Measurements from ENCODE around the gene TBATA. TPM values are rescaled to one million over a fixed set of nuclear protein-coding genes. Genes with fewer than 3 reads are reported as not detected.

TBATA gene
- total and polyA plus RNA-seq, 2 donors from 2014 or later: 1.9 TPM; not detected in 1

GRCh38 chr10:70757856-70758255 is 27.3 kb downstream of the TBATA start:
- intact Hi-C loops (cut with DNase I): no loop called here
- TF ChIP-seq, protein P1, sequence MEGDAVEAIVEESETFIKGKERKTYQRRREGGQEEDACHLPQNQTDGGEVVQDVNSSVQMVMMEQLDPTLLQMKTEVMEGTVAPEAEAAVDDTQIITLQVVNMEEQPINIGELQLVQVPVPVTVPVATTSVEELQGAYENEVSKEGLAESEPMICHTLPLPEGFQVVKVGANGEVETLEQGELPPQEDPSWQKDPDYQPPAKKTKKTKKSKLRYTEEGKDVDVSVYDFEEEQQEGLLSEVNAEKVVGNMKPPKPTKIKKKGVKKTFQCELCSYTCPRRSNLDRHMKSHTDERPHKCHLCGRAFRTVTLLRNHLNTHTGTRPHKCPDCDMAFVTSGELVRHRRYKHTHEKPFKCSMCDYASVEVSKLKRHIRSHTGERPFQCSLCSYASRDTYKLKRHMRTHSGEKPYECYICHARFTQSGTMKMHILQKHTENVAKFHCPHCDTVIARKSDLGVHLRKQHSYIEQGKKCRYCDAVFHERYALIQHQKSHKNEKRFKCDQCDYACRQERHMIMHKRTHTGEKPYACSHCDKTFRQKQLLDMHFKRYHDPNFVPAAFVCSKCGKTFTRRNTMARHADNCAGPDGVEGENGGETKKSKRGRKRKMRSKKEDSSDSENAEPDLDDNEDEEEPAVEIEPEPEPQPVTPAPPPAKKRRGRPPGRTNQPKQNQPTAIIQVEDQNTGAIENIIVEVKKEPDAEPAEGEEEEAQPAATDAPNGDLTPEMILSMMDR (IDR thresholded peaks at IDR 0.05; ENCODE audit: borderline replicate concordance, extremely low read depth, insufficient read depth): no peak
- no peak overlapping the region for H3K9ac ChIP-seq (ENCODE audit: low read length in 3 of 3)
- FAIRE-seq: no peak
- no peak overlapping the region for H3K27ac ChIP-seq (ENCODE audit: low read depth in 2 of 2, low read length in 2 of 2)
- no peaks in the 10 kb centered on the region for H3K27me3 ChIP-seq (ENCODE audit: control insufficient read depth, insufficient read depth, low read length)
- no peak overlapping the region for H3K4me3 ChIP-seq (ENCODE audit: low read length in 3 of 3)
- H3K4me1 ChIP-seq (ENCODE audit: control insufficient read depth in 2 of 3, insufficient read depth in 2 of 3, low read depth in 1 of 3, low read length in 3 of 3): peaks cover 0 to 11% (median 6%) of the 10 kb centered on the region in 3 donors
- DNase-seq: peak in 1 of 5 donors; percentile 69
- no peaks in the 10 kb centered on the region for H3K36me3 ChIP-seq (ENCODE audit: control insufficient read depth in 2 of 3, insufficient read depth in 3 of 3, low read length in 3 of 3)
- H3K9me3 ChIP-seq (ENCODE audit: control insufficient read depth in 2 of 3, insufficient read depth in 1 of 3, low read length in 3 of 3): no peaks in the 10 kb centered on the region

DNA sequence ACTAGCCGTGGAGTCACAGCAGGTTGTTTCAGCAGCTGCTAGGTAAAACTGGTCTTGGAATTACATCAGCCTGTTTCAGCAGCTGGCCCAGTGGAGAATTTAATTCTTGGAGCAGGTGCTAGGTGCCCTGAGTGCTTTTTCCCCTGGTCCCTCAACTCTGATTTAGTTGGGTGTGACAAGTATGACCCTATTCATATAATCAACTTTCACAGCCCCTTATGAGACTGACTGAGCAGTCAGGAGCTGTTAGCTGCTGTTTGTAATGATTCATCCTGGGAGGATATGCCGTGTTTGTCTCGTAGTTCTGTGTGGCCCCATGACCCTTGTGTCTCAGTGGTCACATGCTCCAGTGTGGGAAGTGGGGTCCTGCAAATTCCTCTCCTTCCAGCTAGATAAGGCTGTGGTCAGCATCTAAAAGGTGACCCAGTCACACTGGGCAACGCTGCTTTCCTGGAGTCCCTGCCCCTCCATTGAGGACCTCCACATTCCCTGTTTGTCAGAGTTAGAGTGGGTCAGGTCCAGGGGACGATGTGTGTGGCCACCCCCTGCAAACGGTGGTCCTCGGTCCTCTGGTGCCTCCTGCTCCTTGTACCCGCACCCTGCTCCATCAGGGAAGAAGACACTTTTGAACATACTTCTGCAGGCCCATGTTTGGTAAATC is 28.3 kb downstream of the TBATA start:
- H3K27me3 ChIP-seq (ENCODE audit: control insufficient read depth, insufficient read depth, low read length): no peaks in the 10 kb centered on the region
- FAIRE-seq: no peak
- no peaks in the 10 kb centered on the region for H3K9me3 ChIP-seq (ENCODE audit: control insufficient read depth in 2 of 3, insufficient read depth in 1 of 3, low read length in 3 of 3)
- TF ChIP-seq, protein P1 (IDR thresholded peaks at IDR 0.05; ENCODE audit: borderline replicate concordance, extremely low read depth, insufficient read depth): no peak
- DNase-seq: peak in 1 of 5 donors; percentile 49
- no peak overlapping the region for H3K4me3 ChIP-seq (ENCODE audit: low read length in 3 of 3)
- H3K9ac ChIP-seq (ENCODE audit: low read length in 3 of 3): no peak overlapping the region
- intact Hi-C loops (cut with DNase I): no loop called here
- no peak overlapping the region for H3K27ac ChIP-seq (ENCODE audit: low read depth in 2 of 2, low read length in 2 of 2)
- peaks cover 0 to 11% (median 6%) of the 10 kb centered on the region in 3 donors for H3K4me1 ChIP-seq (ENCODE audit: control insufficient read depth in 2 of 3, insufficient read depth in 2 of 3, low read depth in 1 of 3, low read length in 3 of 3)
- H3K36me3 ChIP-seq (ENCODE audit: control insufficient read depth in 2 of 3, insufficient read depth in 3 of 3, low read length in 3 of 3): no peaks in the 10 kb centered on the region

- H3K4me1 ChIP-seq (ENCODE audit: control insufficient read depth in 2 of 3, insufficient read depth in 2 of 3, low read depth in 1 of 3, low read length in 3 of 3): peaks cover 0 to 11% (median 6%) of the 10 kb centered on the region in 3 donors
- FAIRE-seq (no peak), DNase-seq (peak in 2 of 5 donors; percentile 34 to 75)
- no peak overlapping the region for H3K9ac ChIP-seq (ENCODE audit: low read length in 3 of 3)
- intact Hi-C loops (cut with DNase I): no loop called here
- H3K9me3 ChIP-seq (ENCODE audit: control insufficient read depth in 2 of 3, insufficient read depth in 1 of 3, low read length in 3 of 3): no peaks in the 10 kb centered on the region
- H3K4me3 ChIP-seq (ENCODE audit: low read length in 3 of 3): no peak overlapping the region
- TF ChIP-seq, protein P1 (IDR thresholded peaks at IDR 0.05; ENCODE audit: borderline replicate concordance, extremely low read depth, insufficient read depth): no peak
- no peaks in the 10 kb centered on the region for H3K36me3 ChIP-seq (ENCODE audit: control insufficient read depth in 2 of 3, insufficient read depth in 3 of 3, low read length in 3 of 3)
- H3K27me3 ChIP-seq (ENCODE audit: control insufficient read depth, insufficient read depth, low read length): no peaks in the 10 kb centered on the region
- H3K27ac ChIP-seq (ENCODE audit: low read depth in 2 of 2, low read length in 2 of 2): peak overlapping the region; percentile 67
These were observed 31.1 kb downstream of the TBATA start for GRCh38 chr10:70753841-70754621.

Data from kidney (tissue), 14 donors.